HG03520 (cell line): ENCODE measurements around the gene AP5Z1.
A peak's percentile ranks its signal among the peaks of the same experiment; 100 is the strongest.

ENCODE experiments used
- ATAC-seq: cut with Tn5 transposase; IDR thresholded peaks from one replicate; pipeline ENCODE4 v1.9.1; 2021; ENCODE audit warnings: mild to moderate bottlenecking, moderate library complexity; ENCODE audit not compliant: unreplicated experiment

The AP5Z1 gene

DNA sequence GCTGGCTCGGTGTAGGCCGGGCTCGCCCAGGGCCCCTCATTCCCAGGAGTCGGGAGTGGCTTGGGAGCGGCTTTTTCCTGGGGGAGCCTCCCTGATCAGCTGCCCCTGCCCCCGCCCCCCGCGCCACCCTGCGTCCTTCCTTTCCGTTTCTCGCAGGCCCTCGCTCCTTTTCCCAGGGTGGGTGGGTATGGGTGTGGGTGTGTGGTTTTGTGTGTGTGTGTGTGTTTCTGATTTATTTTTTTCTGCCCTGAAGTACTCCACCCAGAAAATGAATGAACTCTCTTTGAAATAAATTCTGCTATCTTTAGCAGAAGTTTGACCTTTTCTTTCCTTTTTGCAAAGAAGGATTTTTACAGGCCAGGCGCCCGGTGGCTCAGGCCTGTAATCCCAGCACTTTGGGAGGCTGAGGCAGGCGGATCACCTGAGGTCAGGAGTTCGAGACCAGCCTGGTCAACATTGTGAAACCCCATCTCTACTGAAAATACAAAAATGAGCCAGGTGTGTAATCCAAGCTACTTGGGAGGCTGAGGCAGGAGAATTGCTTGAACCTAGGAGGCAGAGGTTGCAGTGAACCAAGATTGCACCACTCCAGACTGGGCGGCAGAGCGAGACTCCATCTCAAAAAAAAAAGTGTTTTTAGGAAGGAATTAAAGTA is 30.0 kb upstream of the AP5Z1 start:
- no peak for ATAC-seq

DNA sequence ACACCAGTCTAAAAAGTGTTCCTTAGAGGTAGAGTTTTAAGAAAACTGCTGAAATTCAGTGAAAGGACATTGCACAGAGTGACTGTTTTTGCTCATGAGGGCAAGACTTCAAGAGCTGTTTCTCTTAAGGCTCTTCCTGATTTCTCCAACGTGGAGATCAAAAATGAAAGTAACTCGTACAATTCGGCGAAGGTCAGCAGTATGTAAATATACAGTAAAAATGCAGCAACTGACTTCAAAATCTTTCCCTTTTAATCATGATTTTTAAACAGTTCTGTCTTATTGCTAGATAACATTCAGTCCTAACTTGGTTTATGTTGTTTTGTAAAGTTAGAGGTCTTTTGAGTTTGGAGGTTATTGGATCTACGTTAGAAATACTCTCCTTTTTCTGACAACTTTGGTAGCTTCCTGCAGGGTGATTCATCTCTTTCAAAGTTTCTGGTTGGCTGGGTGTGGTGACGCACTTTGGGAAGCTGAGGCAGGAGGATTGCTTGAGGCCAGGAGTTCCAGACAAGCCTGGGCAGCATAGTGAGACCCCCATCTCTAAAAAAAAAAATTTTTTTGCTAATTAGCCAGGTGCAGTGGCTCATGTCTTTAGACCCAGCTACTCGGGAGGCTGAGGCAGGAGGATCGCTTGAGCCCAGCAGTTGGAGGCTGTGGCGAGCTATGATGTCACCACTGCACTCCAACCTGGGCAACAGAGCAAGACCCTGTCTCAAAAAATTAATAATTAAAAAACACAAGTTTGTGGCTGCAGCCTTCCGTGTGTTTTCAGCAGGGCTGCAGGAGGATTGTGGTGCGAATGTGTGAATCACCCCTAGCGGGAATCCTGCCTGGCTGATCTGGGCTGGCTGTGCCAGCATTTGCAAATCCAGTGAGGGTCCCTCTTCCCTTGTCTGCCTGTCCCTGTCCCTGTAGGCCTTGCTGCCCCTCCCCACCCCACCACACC is 29.2 kb upstream of the AP5Z1 start:
- ATAC-seq = no peak

DNA sequence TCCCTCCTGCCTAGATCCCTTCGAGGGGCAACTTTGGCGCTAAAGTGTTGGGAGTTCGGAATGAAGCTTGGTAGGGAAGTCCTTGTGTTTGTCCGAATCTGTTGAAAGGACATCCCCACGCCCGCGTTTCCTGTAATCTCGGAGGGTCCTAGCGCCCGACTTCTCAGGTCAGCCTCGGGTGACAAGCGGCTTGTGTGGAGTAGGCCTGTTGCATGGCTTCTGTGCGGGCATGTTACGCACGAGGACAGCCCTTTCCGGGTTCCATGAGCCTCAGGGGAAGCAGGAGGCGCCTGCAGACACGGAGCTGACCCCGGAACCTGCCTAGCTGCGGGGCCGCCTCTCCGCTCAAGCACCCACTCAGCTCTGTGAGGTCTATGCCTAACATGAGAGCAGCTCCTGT is 28.4 kb upstream of the AP5Z1 start:
- no peak for ATAC-seq

- ATAC-seq = no peak
Measured at GRCh38 chr7:4747746-4748145, 27.7 kb upstream of the AP5Z1 start.

DNA sequence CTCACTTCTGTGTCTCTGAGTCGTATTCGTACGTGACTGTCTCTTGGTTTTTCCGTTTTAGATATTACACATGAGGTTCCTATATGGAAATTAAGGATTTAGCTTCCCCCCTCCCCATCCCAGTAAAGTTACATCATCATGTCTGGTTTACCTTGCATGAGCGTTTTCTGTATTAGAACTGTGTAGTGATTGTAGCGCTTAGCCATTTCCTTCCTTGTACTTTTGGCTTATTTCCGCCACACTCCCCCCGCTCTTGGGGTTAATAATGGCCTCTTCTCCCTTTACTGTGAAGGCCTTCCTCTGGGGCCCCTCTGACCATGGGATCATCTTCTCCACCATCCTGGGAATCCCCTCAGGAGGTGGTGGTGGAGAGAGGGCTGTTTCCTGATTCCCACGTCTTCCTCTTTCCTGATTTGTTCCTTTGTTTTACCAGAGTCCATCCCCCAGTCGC is 27.2 kb upstream of the AP5Z1 start:
- ATAC-seq = no peak

- no peak for ATAC-seq
Measured at GRCh38 chr7:4749363-4749762, 26.1 kb upstream of the AP5Z1 start.

- ATAC-seq = no peak
Measured at GRCh38 chr7:4749798-4750197, 25.6 kb upstream of the AP5Z1 start.

DNA sequence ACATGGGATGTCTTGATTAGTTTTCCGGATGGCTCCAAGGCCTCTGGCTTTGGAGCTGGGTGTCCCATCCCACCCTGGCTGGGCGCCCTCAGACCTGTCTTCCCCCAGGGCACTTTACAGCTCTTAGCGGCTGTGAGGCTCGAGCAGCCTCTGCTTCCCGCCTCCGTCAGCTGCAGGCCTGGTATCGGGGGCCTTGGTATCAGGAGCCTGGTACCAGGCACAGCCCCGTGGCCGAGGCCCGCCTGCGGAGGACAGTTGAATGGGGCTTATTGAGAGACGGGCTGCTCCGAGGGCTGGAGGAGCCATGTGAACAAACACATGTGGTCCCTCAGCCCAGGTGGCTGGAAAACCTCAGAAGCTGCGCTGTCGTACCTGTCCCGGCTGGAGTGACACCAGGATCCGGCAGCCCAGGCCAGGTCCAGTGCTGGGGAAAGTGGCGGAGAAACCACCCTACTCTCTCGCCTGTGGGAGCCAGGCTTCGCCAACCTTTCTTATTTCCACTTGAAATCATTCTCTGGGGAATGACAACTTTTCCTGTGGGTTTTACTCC is 23.9 kb upstream of the AP5Z1 start:
- ATAC-seq = no peak

DNA sequence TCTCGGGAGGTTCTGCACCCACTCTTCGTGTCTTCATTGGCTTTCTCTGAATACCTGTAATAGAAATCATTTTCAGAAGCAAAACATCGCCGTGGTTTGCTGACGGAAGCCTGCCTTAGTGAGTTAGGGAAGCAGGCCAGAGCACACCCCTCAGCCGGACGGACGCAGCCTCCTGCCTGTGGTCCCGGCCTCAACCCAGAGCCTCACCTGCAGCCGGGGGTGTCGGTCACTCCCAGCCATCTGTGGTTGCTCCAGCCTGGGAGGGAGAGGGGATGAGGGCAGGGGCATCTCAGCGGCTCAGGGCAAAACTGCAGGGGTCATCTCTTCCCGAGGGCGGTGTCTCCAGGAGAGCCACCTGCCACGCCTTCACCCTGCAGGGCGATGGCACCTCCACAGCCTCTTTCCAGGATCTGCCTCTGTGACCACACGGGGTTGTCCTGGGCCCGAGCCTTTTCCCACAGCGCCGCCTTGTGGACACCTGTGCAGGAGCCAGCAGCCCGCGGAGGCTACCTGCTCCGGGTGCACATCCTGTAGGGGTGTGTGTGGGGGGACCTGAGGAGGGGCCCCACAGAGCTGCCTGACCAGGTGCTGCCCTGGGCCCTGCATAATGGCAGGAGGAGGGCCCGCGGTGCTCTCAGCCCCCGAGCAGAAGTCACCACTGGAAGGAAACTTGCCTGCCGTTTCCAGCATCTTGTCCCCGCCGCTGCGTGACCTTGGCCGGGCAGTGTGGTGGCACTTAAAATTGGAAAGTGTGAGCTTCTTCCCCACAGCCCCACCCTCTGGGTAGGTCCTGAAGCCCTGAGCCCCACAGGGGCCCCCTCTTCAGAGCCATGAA is 21.6 kb upstream of the AP5Z1 start:
- peak; percentile 71 for ATAC-seq

- no peak for ATAC-seq
Measured at GRCh38 chr7:4754433-4755010, 20.9 kb upstream of the AP5Z1 start.

DNA sequence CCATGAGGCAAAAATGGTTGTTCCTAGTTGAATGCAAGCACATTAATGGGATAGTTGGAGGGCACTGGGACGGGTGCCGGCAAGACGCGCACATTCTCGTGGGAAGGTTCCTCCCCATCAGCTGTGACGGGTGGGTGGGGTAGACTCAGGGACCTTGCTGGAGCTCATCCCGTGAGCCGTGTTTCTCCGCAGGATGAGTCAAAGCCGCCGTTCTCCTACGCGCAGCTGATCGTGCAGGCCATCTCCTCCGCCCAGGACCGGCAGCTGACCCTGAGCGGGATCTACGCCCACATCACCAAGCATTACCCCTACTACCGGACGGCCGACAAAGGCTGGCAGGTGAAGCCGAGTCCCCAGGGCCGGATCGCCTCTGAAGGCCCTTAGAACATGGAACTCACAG is 20.4 kb upstream of the AP5Z1 start:
- no peak for ATAC-seq

DNA sequence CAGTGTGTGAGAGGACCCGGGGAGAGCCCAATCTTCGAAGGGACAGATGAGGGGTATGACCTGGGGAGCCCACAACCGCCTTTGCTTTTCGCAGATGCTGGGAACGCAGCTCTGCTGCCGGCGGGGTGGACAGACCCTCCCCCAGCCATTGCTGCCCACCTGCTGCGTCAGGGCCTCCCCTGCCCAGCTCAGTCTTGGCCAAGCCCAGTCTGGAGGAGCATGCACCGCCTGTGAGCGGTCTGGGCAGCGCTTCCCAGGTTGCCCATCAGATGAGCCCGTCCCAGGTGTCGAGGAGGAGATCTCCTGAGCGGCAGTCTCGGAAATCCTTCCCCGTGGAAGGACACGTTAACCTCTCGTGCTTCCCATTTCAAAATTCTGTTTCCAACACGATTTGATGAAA is 17.3 kb upstream of the AP5Z1 start:
- no peak for ATAC-seq

DNA sequence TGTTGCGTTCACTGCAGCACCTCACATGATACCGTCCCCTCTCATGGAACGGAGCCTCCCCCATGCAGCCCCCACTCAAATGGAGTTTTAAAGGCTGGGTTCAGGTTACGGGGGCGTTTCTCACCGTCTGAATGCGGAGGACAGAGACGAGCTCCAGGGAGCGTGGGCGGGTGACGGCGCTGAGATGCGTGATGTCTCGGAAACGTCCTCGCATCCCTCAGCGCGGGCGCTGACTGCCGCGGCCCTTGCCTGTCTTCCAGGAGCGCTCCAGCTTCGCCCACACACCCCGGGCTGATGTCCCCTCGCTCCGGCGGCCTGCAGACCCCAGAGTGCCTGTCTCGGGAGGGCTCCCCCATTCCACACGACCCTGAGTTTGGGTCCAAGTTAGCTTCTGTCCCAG is 16.6 kb upstream of the AP5Z1 start:
- ATAC-seq = no peak

DNA sequence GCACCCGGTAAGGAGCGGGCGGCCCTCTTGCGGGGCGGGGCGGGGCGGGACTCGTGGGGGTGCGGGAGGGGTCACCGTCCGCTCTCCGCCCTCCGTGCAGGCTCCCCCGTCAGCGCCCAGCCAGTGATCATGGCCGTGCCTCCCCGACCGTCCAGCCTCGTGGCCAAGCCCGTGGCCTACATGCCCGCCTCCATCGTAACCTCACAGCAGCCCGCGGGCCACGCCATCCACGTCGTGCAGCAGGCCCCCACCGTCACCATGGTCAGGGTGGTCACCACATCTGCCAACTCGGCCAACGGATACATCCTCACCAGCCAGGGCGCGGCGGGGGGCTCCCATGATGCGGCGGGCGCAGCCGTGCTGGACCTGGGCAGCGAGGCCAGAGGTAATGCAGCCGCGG is 16.2 kb upstream of the AP5Z1 start:
- ATAC-seq = no peak

- no peak for ATAC-seq
Measured at GRCh38 chr7:4760952-4761351, 14.5 kb upstream of the AP5Z1 start.

DNA sequence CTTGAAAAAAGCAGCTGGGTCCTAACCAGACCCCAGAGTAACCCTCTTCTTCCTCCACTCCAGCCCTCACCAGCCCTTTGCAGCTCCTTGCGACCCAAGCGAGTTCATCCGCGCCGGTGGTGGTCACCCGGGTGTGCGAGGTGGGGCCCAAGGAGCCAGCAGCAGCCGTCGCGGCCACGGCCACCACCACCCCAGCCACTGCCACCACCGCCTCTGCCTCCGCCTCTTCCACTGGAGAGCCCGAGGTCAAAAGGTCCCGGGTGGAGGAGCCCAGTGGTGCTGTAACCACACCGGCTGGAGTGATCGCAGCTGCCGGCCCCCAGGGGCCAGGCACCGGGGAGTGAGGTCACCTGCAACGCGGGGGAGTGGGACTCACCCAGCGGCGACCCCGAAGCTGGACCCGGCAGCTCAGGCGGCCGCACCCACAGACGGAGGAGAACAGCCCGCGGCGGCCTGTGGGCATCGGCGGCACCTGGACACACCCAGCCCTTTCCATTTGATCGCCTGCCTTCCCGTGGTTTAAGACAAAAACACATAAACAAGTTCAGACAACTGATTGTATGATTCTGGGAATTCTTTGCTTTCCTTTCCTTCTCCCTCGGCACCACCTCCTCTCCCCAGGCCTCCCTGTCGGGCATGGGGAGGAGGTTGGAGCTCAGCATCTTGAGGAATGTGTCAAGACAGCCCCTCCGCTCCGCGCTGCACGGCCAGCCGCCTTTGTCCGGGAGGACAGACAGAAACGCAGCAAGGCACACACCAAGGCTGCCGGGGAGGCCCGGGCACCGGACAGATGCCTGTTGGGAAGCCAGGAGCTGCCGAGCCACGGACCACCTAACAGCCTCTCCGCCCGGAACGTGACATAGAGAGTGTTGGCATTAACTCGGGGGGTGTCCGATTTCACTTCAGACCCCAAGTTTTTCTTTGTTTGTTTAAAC is 13.0 kb upstream of the AP5Z1 start:
- ATAC-seq = no peak

DNA sequence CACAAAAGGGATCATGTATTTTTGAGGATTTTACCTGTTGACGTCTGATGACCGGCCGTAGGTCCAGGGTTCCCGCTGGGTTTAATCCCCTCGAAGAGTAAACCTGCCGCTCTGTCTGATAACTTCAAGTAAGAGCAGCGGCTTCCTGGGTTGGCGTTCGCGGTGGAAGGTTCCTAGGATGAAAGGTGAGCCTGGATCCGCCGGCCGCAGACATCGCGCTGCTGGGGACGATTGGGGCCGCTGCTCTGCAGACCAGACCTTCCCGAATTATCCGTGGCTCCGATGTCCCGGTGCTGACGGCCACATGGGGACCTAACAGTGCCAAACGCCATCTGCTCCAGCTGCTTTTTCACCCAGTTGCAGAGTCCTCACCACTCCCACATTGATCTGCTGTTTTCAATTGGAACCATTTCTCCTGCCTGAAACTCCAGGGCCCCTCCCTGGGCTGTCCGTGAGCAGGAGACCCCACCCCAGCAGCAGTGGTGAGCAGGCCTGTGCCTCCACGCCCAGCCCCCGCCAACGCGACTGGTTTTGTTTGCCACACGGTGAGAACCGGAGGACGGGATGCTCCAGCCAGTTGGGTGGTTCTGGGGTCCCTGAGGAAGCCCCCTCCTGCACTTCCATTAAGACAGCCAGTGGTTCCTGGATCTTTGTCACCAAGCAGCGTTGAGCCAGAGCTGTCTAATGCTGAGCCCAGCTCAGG is 12.2 kb upstream of the AP5Z1 start:
- ATAC-seq = no peak

DNA sequence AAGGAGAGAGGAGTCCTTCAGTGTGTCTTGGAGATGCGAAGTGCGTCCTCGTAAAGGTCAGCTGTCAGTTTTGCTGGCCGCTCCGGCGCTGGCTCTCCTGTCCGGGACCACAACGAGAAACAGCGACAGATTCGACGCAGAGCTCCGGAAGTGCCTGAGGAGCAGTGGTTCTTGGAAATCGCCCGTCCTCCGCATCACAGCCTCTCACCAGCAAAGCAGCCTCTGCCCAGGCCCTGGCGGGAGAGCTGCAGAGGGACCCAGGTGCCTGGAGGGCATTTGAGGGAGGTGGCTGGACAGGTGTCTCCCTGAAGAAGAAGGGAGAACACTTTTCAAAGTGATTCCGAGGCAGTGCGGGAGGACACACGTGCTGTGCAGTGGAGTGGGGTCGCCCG is 11.6 kb upstream of the AP5Z1 start:
- no peak for ATAC-seq

- no peak for ATAC-seq
Measured at GRCh38 chr7:4764402-4765007, 10.9 kb upstream of the AP5Z1 start.
